ENCODE measurements around the gene PGLYRP4.
A peak's percentile ranks its signal among the peaks of the same experiment; 100 is the strongest.

PGLYRP4 gene

GRCh38 chr1:153348511-153349362, at the start of gene PGLYRP4:
TSS of gene PGLYRP4 (minus strand) at chr1:153348841. CDS start at chr1:153347932, 909 bp downstream.
- DNase-seq (ENCODE audit: low read depth), result no peak

- no peak for DNase-seq (ENCODE audit: low read depth)
Observed at GRCh38 chr1:153397924-153398651, 49.4 kb upstream of the PGLYRP4 start.

DNA sequence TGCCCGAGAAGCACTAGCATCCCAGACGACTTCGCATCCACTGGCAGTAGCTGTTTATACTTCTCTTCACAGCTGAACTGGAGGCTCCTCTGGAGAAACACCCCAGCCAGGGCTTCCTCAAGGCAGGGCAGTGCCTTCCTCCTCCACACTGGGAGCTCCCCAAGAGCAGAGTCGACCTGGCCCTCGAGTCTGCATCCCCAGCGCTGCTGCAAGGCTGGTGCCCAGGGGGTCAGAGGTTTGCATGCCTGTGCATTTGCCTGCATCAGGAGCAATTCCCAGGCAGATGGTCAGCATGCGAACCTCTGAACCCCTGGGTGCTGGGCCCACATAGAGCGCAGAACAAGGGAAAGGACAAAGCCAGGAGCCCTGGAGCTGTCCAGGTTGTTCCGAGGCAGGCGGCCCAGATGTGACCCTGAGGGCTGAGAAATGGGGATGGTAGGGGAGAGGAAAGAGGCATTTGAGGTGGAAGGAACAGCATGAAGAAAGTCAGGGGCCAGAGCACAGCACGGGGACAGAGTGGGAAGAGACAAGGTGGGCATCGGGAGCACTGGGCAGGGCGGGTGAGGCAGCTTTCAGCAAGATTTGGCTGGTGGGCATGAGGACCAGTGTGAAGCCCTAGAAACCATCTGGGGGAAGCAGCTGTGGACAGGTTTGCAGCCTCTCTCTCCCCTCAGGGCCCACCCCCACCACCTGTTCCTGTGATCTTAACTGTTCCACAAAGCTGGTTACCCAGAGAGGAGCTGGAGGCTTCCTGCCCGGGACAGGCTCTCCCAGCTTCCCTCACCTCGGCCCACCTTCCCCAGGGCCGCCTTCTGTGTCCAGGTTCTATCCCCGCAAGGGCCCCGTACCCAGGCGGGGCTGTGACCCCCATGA, 48.6 kb upstream of the PGLYRP4 start:
- DNase-seq (ENCODE audit: low read depth), result no peak

DNA sequence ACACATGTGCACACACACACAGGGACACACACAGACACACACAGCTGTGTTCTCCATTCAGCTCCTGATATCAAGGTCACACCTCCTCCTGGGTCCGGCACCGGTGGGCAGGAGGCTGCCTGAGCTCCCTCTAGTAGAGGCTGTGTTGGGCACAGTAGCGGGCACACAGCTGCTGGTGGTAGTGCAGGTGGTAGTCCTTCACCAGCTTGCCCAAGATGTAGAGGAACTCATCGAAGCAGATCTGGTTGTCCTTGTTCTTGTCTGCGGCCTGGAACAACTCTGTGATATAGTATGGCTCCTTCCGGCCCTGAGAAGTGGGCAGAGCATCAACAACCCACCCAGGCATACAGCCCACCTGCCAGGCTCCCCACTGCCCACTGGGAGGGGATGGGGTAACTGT, 47.8 kb upstream of the PGLYRP4 start:
- no peak for DNase-seq (ENCODE audit: low read depth)

- DNase-seq (ENCODE audit: low read depth), result no peak
Observed at GRCh38 chr1:153395776-153396175, 47.1 kb upstream of the PGLYRP4 start.

DNA sequence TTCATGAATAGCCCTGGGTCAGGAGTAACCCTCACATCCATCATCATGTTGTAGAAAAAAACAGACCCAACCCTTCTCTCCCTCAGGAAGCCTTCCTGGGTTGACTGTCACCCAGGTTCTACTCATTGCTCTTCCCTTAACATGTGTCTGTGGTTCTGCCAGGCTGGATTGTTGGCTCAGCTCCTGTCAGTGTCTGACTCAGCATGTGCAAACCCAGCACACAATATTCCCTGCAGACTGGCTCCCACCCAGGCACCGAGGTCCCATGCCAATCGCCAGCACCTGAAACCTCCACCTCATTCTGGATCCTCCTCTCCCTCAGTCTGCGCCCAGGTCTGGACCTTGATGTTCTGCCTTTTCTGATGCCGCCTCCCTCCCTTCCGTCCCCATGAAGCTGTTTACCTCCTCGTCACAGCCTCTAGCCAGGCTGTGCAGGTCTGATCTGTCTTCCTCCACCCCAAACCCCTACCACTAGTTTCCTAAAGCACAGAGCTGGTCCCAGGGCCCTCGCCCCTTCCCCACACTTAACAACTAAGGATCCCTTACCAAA, 46.6 kb upstream of the PGLYRP4 start:
- no peak for DNase-seq (ENCODE audit: low read depth)

DNA sequence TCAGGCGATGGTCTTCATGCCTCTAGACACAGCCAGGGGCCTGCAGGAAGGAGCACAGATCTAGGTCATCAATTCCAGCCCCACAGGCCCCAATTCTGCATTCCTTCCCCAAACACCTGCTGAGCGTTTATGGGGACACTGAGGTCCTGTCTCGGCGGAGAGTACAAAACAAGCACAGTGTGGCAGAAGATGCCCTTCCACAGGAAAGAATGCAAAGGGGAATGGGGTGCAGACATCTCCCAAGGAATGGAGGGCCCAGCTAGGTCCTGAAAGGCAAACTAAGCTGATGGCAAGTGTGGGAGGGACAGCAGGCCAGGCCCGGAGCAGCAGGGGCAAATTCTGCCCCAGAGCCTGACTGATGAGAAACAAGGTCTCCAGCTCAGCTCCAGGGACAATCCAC, 45.8 kb upstream of the PGLYRP4 start:
- DNase-seq (ENCODE audit: low read depth), result no peak

- DNase-seq (ENCODE audit: low read depth), result no peak
Observed at GRCh38 chr1:153393926-153394325, 45.3 kb upstream of the PGLYRP4 start.

GRCh38 chr1:153392822-153393221, 44.2 kb upstream of the PGLYRP4 start:
- no peak for DNase-seq (ENCODE audit: low read depth)

DNA sequence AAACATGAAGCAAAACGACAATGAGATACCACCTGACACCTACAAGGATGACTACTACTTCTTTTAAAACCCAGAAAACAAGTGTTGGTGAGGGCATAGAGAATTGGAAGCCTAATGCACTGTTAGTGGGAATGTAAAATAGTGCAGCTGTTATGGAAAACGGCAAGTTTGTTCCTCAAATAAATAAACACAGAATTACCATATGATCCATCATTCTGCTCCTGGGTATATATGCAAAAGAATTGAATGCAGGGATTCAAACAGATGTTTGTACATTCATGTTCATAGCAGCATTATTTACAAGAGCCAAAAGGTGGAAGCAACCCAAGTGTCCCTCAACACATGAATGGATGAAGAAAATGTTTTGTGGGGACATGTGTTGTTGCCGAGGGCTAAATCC, 43.6 kb upstream of the PGLYRP4 start:
- DNase-seq (ENCODE audit: low read depth), result no peak

- DNase-seq (ENCODE audit: low read depth), result no peak
Observed at GRCh38 chr1:153390938-153391710, 42.5 kb upstream of the PGLYRP4 start, which contains the start of gene S100A8. TSS of gene S100A8 (minus strand) at chr1:153391073. CDS start at chr1:153390535, 538 bp downstream.

DNA sequence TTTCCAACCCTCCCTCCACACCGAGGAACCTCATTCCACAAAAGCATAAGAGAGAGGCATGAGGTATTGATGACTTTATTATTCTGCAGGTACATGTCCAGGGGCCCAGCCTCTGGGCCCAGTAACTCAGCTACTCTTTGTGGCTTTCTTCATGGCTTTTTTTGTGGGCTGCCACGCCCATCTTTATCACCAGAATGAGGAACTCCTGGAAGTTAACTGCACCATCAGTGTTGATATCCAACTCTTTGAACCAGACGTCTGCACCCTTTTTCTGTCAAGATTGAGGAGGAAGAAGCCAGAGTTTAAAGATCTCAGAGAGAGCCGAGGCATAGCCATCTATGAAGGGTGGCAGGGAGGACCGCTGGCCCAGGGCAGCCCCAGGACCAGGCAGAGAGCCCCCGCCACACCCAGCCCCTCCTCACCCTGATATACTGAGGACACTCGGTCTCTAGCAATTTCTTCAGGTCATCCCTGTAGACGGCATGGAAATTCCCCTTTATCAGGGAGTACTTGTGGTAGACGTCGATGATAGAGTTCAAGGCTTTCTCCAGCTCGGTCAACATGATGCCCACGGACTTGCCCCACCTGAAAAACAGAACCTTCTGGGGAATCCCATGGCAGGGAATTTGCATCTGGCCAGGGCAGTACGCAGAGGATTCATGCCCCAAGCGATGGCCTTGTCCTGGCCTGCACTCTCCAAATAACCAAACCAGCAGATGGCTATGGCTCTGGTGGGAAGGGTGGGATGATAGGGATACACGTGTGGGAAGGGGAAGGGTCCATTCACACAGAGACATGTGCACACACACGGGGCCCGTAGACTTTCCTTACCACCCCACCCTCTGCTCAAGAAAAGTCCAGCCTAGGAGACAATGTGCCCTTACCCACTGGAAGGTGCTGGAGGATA, 41.6 kb upstream of the PGLYRP4 start:
- no peak for DNase-seq (ENCODE audit: low read depth)

GRCh38 chr1:153389401-153389800, 40.8 kb upstream of the PGLYRP4 start:
- no peak for DNase-seq (ENCODE audit: low read depth)

DNA sequence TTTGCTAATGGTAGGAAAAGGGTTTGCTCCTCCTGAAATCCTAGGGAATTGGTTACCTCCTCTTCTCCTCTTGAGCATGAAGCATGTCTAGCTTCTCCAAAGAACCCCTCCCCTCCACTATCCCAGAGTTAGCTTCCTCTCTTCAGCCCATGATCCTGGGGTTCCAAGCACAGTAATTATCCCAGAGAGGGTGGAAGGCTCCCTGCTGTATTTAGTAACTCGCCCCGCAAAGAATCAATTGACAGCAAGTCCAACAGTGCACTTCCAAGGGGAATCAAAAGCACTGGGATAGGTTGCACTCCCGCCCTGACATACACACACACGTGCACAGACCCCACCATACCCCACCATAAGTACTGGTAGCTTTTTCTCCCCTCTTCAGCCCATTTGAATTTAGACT, 39.1 kb upstream of the PGLYRP4 start:
- DNase-seq (ENCODE audit: low read depth), result no peak

- no peak for DNase-seq (ENCODE audit: low read depth)
Observed at GRCh38 chr1:153387001-153387400, 38.4 kb upstream of the PGLYRP4 start.

- DNase-seq (ENCODE audit: low read depth), result no peak
Observed at GRCh38 chr1:153386500-153386901, 37.9 kb upstream of the PGLYRP4 start.

GRCh38 chr1:153384958-153385580, 36.4 kb upstream of the PGLYRP4 start:
- no peak for DNase-seq (ENCODE audit: low read depth)

- no peak for DNase-seq (ENCODE audit: low read depth)
Observed at GRCh38 chr1:153380711-153381110, 32.1 kb upstream of the PGLYRP4 start.

DNA sequence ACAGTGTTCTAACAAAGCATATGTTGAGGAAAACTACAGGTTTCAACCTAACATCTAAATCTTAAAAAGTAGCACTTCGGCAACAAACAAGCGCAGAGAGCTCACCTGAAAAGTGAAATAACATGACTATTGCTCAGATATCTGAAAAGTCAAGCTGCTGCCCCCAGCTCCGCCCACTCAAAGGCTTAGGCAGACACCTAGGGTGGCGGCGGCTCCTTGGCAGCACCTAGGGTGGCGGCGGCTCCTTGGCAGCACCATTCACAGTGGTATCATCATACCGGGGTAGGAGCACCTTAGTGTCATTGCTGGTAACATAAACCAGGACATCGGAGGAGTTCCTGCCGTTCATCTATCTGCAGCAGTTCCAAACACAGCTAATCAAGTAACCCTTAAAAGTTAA, 30.9 kb upstream of the PGLYRP4 start:
- DNase-seq (ENCODE audit: low read depth), result no peak

DNA sequence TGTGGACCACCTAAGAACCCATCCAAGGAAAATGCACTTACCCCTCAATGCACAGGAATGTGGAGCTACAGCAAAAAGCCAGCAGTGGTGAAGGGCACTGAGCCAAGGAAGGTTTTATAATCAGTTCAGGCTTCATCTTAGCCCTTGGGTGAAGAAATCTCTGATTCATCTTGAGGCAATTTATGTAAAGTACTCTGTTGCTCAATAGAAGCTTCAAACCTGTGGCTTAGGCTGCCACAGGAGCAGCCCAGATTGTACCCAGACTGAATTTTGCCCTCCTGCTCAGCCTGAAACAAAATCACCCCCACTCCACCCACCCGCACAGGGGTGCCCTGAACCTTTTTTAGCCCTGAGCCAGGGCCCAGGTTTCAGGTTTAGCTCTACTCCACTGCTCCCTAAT, 26.9 kb upstream of the PGLYRP4 start, which contains the start of gene S100A12:
Gene S100A12, minus strand, starts transcription at position 111 of the 400 bp plus-strand sequence. CDS start 1,029 bp downstream, outside the sequence.
- peak; percentile 64 for DNase-seq (ENCODE audit: low read depth)
